ENCODE results near the gene PTX4.

PTX4 gene

GRCh38 chr16:1523581-1524245 lies 35.0 kb upstream of the PTX4 start:
- no peak for DNase-seq (ENCODE audit: low read depth in 2 of 2)

GRCh38 chr16:1520461-1520860 lies 31.7 kb upstream of the PTX4 start:
- DNase-seq (ENCODE audit: low read depth in 2 of 2) = no peak

GRCh38 chr16:1519831-1520230 lies 31.1 kb upstream of the PTX4 start:
- DNase-seq (ENCODE audit: low read depth in 2 of 2) = no peak

GRCh38 chr16:1518626-1519135 lies 29.9 kb upstream of the PTX4 start:
- no peak for DNase-seq (ENCODE audit: low read depth in 2 of 2)

- DNase-seq (ENCODE audit: low read depth in 2 of 2) = no peak
Measured at GRCh38 chr16:1514507-1514906, 25.8 kb upstream of the PTX4 start.

- DNase-seq (ENCODE audit: low read depth in 2 of 2) = no peak
Measured at GRCh38 chr16:1512774-1513173, 24.0 kb upstream of the PTX4 start.

GRCh38 chr16:1511662-1512569 lies 23.2 kb upstream of the PTX4 start:
- DNase-seq (ENCODE audit: low read depth in 2 of 2) = no peak

- DNase-seq (ENCODE audit: low read depth in 2 of 2) = no peak
Measured at GRCh38 chr16:1510941-1511351, 22.2 kb upstream of the PTX4 start.

- no peak for DNase-seq (ENCODE audit: low read depth in 2 of 2)
Measured at GRCh38 chr16:1510272-1510671, 21.5 kb upstream of the PTX4 start.

- no peak for DNase-seq (ENCODE audit: low read depth in 2 of 2)
Measured at GRCh38 chr16:1509307-1510221, 20.8 kb upstream of the PTX4 start.

GRCh38 chr16:1508494-1509187 lies 19.9 kb upstream of the PTX4 start:
- no peak for DNase-seq (ENCODE audit: low read depth in 2 of 2)

- no peak for DNase-seq (ENCODE audit: low read depth in 2 of 2)
Measured at GRCh38 chr16:1506494-1507213, 17.9 kb upstream of the PTX4 start.

- DNase-seq (ENCODE audit: low read depth in 2 of 2) = no peak
Measured at GRCh38 chr16:1505912-1506311, 17.2 kb upstream of the PTX4 start.

- no peak for DNase-seq (ENCODE audit: low read depth in 2 of 2)
Measured at GRCh38 chr16:1505073-1505844, 16.5 kb upstream of the PTX4 start.

- no peak for DNase-seq (ENCODE audit: low read depth in 2 of 2)
Measured at GRCh38 chr16:1503110-1503955, 14.6 kb upstream of the PTX4 start.

- DNase-seq (ENCODE audit: low read depth in 2 of 2) = no peak
Measured at GRCh38 chr16:1502092-1503004, 13.6 kb upstream of the PTX4 start.

GRCh38 chr16:1501630-1502029 lies 12.9 kb upstream of the PTX4 start:
- no peak for DNase-seq (ENCODE audit: low read depth in 2 of 2)
